ENCODE data around the gene RAP2A. TPM values are rescaled to one million over a fixed set of nuclear protein-coding genes. Genes with fewer than 3 reads are reported as not detected.

The RAP2A gene
- total RNA-seq, 1 experiment from 2014 or later = 15.2 TPM

DNA sequence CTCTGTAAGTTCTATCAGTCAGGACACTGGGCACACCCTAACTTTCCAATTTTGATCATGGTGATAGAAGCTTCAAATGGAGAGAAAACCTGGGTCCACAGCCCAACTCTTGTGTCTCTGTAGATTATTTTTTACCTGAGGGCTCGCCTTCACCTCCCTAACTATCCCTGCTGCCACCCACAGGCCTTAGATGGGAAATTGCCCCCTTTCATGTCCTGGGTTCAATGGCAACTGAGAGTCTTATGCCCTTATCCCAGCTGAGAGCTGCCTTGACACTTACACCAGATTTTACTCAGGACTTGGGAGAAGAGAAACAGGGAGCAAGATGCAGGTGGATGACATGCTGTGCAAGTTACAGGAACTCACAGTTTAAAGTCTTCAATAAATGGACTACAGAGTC lies 81.7 kb downstream of the RAP2A start:
- ChIA-PET POLR2A (ENCODE audit: unreplicated experiment) (no interaction called here), CTCF (no interaction called here)
- no TSS peak for BruUV-seq (replicated peaks)
- ATAC-seq = no peak
- no peak for DNase-seq
- Histone ChIP-seq H3K36me3 (ENCODE audit: low read depth, low read length) (no peaks in the 10 kb centered on the region), H2AFZ (ENCODE audit: low read length) (no peak overlapping the region), H3K27me3 (ENCODE audit: low read length) (no peaks in the 10 kb centered on the region), H3K79me2 (ENCODE audit: low read length) (no peaks in the 10 kb centered on the region), H3K9ac (ENCODE audit: low read length) (no peak overlapping the region), H3K27ac (ENCODE audit: low read length) (no peak overlapping the region), H3K4me1 (ENCODE audit: insufficient read depth, low read length) (no peaks in the 10 kb centered on the region), H3F3A (ENCODE audit: low read length, unreplicated experiment) (no peaks in the 10 kb centered on the region), H3K4me2 (ENCODE audit: low read length) (no peak overlapping the region), H3K9me3 (ENCODE audit: low read length) (no peaks in the 10 kb centered on the region), H4K20me1 (ENCODE audit: low read length) (no peaks in the 10 kb centered on the region), H3K9me2 (replicated peaks; ENCODE audit: low read length) (no peaks in the 10 kb centered on the region), H3K4me3 (ENCODE audit: low read length) (no peak overlapping the region)
- intact Hi-C loops (cut with micrococcal nuclease) = no loop called here
- TF ChIP-seq EZH2phosphoT487 (IDR thresholded peaks at IDR 0.05; ENCODE audit: borderline replicate concordance, low read length) (no peak), EZH2 (IDR thresholded peaks at IDR 0.05; ENCODE audit: low read length, unreplicated experiment) (no peak)
- TF ChIP-seq, protein P1, sequence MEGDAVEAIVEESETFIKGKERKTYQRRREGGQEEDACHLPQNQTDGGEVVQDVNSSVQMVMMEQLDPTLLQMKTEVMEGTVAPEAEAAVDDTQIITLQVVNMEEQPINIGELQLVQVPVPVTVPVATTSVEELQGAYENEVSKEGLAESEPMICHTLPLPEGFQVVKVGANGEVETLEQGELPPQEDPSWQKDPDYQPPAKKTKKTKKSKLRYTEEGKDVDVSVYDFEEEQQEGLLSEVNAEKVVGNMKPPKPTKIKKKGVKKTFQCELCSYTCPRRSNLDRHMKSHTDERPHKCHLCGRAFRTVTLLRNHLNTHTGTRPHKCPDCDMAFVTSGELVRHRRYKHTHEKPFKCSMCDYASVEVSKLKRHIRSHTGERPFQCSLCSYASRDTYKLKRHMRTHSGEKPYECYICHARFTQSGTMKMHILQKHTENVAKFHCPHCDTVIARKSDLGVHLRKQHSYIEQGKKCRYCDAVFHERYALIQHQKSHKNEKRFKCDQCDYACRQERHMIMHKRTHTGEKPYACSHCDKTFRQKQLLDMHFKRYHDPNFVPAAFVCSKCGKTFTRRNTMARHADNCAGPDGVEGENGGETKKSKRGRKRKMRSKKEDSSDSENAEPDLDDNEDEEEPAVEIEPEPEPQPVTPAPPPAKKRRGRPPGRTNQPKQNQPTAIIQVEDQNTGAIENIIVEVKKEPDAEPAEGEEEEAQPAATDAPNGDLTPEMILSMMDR (conservative IDR thresholded peaks at IDR 0.05; ENCODE audit: low read depth, low read length) = no peak

DNA sequence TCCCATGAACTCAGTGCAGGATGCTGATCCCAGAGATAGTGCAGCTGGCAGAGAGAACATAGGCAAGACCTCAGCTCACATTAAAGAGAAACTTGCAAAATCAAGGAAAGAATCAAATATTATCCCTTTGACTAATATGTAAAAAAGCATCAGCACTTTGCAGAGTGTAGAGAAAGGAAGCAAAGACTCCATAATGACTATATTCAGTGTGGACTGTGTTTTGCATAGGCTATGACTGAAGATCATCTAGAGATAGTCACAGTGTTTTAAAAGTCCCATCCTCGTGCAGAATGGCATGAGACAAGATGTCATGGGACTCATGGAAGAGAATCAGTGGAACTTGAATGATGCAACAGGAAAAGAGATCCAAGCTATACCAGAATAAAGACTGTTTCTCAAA lies 84.0 kb downstream of the RAP2A start:
- ATAC-seq = no peak
- Histone ChIP-seq H3K4me3 (ENCODE audit: low read length) (no peak overlapping the region), H2AFZ (ENCODE audit: low read length) (no peak overlapping the region), H3K9ac (ENCODE audit: low read length) (no peak overlapping the region), H3K4me2 (ENCODE audit: low read length) (no peak overlapping the region), H3K27me3 (ENCODE audit: low read length) (no peaks in the 10 kb centered on the region), H4K20me1 (ENCODE audit: low read length) (no peaks in the 10 kb centered on the region), H3K4me1 (ENCODE audit: insufficient read depth, low read length) (no peaks in the 10 kb centered on the region), H3F3A (ENCODE audit: low read length, unreplicated experiment) (no peaks in the 10 kb centered on the region), H3K27ac (ENCODE audit: low read length) (no peak overlapping the region), H3K9me3 (ENCODE audit: low read length) (no peaks in the 10 kb centered on the region), H3K79me2 (ENCODE audit: low read length) (no peaks in the 10 kb centered on the region), H3K36me3 (ENCODE audit: low read depth, low read length) (no peaks in the 10 kb centered on the region), H3K9me2 (replicated peaks; ENCODE audit: low read length) (no peaks in the 10 kb centered on the region)
- POLR2A ChIA-PET (ENCODE audit: unreplicated experiment) = no interaction called here
- CTCF ChIA-PET = no interaction called here
- TF ChIP-seq, protein P1 (conservative IDR thresholded peaks at IDR 0.05; ENCODE audit: low read depth, low read length) = no peak
- TF ChIP-seq EZH2phosphoT487 (IDR thresholded peaks at IDR 0.05; ENCODE audit: borderline replicate concordance, low read length) (no peak), EZH2 (IDR thresholded peaks at IDR 0.05; ENCODE audit: low read length, unreplicated experiment) (no peak)
- DNase-seq = no peak
- BruUV-seq (replicated peaks) = no TSS peak
- intact Hi-C loops (cut with micrococcal nuclease) = no loop called here

Other genes with a start within 250 kb of the RAP2A start
- gene MBNL2, start 211.8 kb upstream of the RAP2A start, total RNA-seq (2014; rRNA removed) = 10.3 and 17.8 TPM in 2 replicates